Smooth muscle cell (in vitro differentiated cells): ENCODE results near the gene PRRT4. TPM values are rescaled to one million over a fixed set of nuclear protein-coding genes. Genes with fewer than 3 reads are reported as not detected.
A peak's percentile ranks its signal among the peaks of the same experiment; 100 is the strongest.

Source experiments
- DNase-seq: peaks from one replicate; lab custom pipeline; 2025; ENCODE audit not compliant: unreplicated experiment; lab: John Stamatoyannopoulos, UW
- H2AFZ ChIP-seq: fragments of 200-600 bp; sonication (generic); 2 replicates; pipeline ENCODE4 v1.6.0; 2016; ENCODE audit warnings: antibody characterized with exemption, low read depth, mild to moderate bottlenecking
- H3F3A ChIP-seq: fragments of 200-600 bp; sonication (generic); 2 replicates; pipeline ENCODE4 v1.6.0; 2017; ENCODE audit warnings: antibody characterized with exemption, low read depth
- H3K27ac ChIP-seq: fragments of 200-600 bp; sonication (generic); 2 replicates; pipeline ENCODE4 v1.5.1; 2016; ENCODE audit warnings: low read depth, mild to moderate bottlenecking
- H3K27me3 ChIP-seq: fragments of 200-600 bp; sonication (generic); 2 replicates; pipeline ENCODE4 v1.6.1; 2016; ENCODE audit warnings: low read depth, mild to moderate bottlenecking
- H3K36me3 ChIP-seq: fragments of 200-600 bp; sonication (generic); 2 replicates; pipeline ENCODE4 v1.5.1; 2016; ENCODE audit warnings: low read depth
- H3K4me1 ChIP-seq: fragments of 200-600 bp; sonication (generic); 2 replicates; pipeline ENCODE4 v1.5.1; 2016; ENCODE audit warnings: low read depth
- H3K4me2 ChIP-seq: fragments of 200-600 bp; sonication (generic); 2 replicates; pipeline ENCODE4 v1.6.0; 2016; ENCODE audit warnings: mild to moderate bottlenecking
- H3K4me3 ChIP-seq: fragments of 200-600 bp; sonication (generic); 2 replicates; pipeline ENCODE4 v1.5.1; 2016; ENCODE audit warnings: mild to moderate bottlenecking
- H3K79me2 ChIP-seq: fragments of 200-600 bp; sonication (generic); 2 replicates; pipeline ENCODE4 v1.6.0; 2016; ENCODE audit warnings: low read depth, mild to moderate bottlenecking
- H3K9ac ChIP-seq: fragments of 200-600 bp; sonication (generic); 2 replicates; pipeline ENCODE4 v1.6.0; 2016; ENCODE audit warnings: low read depth
- H3K9me3 ChIP-seq: fragments of 200-600 bp; sonication (generic); replicated peaks from 2 replicates; pipeline ENCODE4 v1.5.1; 2016; ENCODE audit warnings: low read depth
- H4K20me1 ChIP-seq: fragments of 200-600 bp; sonication (generic); 2 replicates; pipeline ENCODE4 v1.6.0; 2016; ENCODE audit warnings: low read depth
- CTCF ChIP-seq: fragments of 200-600 bp; sonication (generic); IDR thresholded peaks from 2 replicates; pipeline ENCODE4 v1.5.1; 2017; ENCODE audit warnings: borderline replicate concordance, mild to moderate bottlenecking, antibody characterized with exemption; ENCODE audit not compliant: insufficient read depth, poor library complexity, severe bottlenecking
- WGBS: methylation state at CpG from one replicate; pipeline ENCODE4 v1.1.7; 2016; ENCODE audit warnings: low lambda C conversion rate; 5-methylcytosine and 5-hydroxymethylcytosine counted together
- polyA plus RNA-seq: library from polyadenylated mRNA; unstranded; fragments of >200 nt; fragmentation: Nextera tagmentation; extraction: Ambion mirVana; gene quantifications from 2 replicates; pipeline ENCODE4 v1.2.1, GENCODE V29; 2016
- total RNA-seq: library from RNA; depleted of rRNA; stranded (reverse); fragments of >200 nt; gene quantifications from 2 replicates; pipeline ENCODE4 v1.2.3, GENCODE V29; 2014

Gene PRRT4
- total RNA-seq (0.09 and 2.5 TPM in 2 replicates), polyA plus RNA-seq (0.83 and 1.5 TPM in 2 replicates)

GRCh38 chr7:128361411-128362379 is at the start of gene PRRT4:
PRRT4 (minus strand) TSS chr7:128361690.
- Histone ChIP-seq H3K36me3 (no peaks in the 10 kb centered on the region), H3K9ac (no peak within 1 kb of the TSS), H3F3A (peaks cover 6% of the 10 kb centered on the region), H3K79me2 (no peaks in the 10 kb centered on the region), H3K4me2 (peak within 1 kb of the TSS; percentile 98), H3K4me1 (peaks cover 7% of the 10 kb centered on the region), H3K27ac (no peak within 1 kb of the TSS), H3K9me3 (no peaks in the 10 kb centered on the region), H2AFZ (peak within 1 kb of the TSS; percentile 66), H3K4me3 (peak within 1 kb of the TSS; percentile 60), H3K27me3 (peaks cover 49% of the 10 kb centered on the region), H4K20me1 (no peaks in the 10 kb centered on the region)
- no peak for DNase-seq
- 4% methylated on average over 35 of the region's 88 CpGs for WGBS
- no peak for TF ChIP-seq CTCF

GRCh38 chr7:128410451-128410753 is 48.9 kb upstream of the PRRT4 start:
- Histone ChIP-seq H3K4me1 (peaks cover 20% of the 10 kb centered on the region), H3K27ac (peak overlapping the region; percentile 76), H3K4me3 (peak overlapping the region; percentile 69), H3F3A (peaks cover 20% of the 10 kb centered on the region), H4K20me1 (no peaks in the 10 kb centered on the region), H3K79me2 (no peaks in the 10 kb centered on the region), H3K4me2 (peak overlapping the region; percentile 84), H3K36me3 (no peaks in the 10 kb centered on the region), H3K9ac (peak overlapping the region; percentile 52), H3K9me3 (no peaks in the 10 kb centered on the region), H2AFZ (peak overlapping the region; percentile 76), H3K27me3 (no peaks in the 10 kb centered on the region)
- TF ChIP-seq CTCF, result no peak
- 4% methylated on average over 6 of the region's 6 CpGs for WGBS
- DNase-seq, result no peak

GRCh38 chr7:128409596-128410450 is 48.3 kb upstream of the PRRT4 start, which contains the start of gene IMPDH1:
IMPDH1 (minus strand) TSS chr7:128409982; CDS start chr7:128409901, 81 bp downstream.
- peaks cover 26% of the 10 kb centered on the region for H3K4me1 ChIP-seq

More at GRCh38 chr7:128409596-128410450, 48.3 kb upstream of the PRRT4 start, which contains the start of gene IMPDH1:
- WGBS, result 1% methylated on average over 60 of the region's 87 CpGs
- Histone ChIP-seq H4K20me1 (peaks cover 2% of the 10 kb centered on the region), H3K79me2 (no peaks in the 10 kb centered on the region), H3K27me3 (no peaks in the 10 kb centered on the region), H3K9me3 (no peaks in the 10 kb centered on the region), H3K36me3 (no peaks in the 10 kb centered on the region), H3K9ac (peak within 1 kb of the TSS; percentile 52), H3K27ac (peak within 1 kb of the TSS; percentile 76), H3K4me3 (peak within 1 kb of the TSS; percentile 69), H3K4me2 (peak within 1 kb of the TSS; percentile 84), H3F3A (peaks cover 20% of the 10 kb centered on the region), H2AFZ (peak within 1 kb of the TSS; percentile 79)
- peak; percentile 86 for DNase-seq
- no peak for TF ChIP-seq CTCF
